ENCODE measurements around the gene LBH.
A peak's percentile ranks its signal among the peaks of the same experiment; 100 is the strongest.

The LBH gene

DNA sequence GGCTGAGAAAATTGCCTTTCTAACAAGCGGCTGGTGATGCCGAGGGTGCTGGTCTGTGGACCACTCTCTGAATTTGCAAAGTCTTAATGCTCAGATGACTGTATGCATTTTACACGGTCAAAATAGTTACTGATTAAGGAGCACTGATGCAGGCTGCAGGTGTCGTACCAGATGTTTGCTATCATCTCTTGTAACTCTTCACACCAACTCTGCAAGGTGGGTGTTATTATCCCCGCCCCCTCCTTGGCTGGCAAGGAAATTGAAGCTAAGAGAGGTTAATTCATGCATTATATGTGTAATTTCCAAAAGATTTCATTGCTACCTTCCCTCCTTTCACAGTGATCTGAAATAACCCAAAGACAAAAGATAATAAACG is 13.0 kb upstream of the LBH start:
- H2AK5ac ChIP-seq (ENCODE audit: low read length), result no peak overlapping the region
- no peak overlapping the region for H3K9ac ChIP-seq (ENCODE audit: low read length)
- H3K79me2 ChIP-seq (ENCODE audit: control insufficient read depth, insufficient read depth, low read length), result no peaks in the 10 kb centered on the region
- H3K56ac ChIP-seq (ENCODE audit: low read length), result no peak overlapping the region
- no peak overlapping the region for H3K4ac ChIP-seq (ENCODE audit: low read depth, low read length)
- no peak overlapping the region for H3K18ac ChIP-seq (ENCODE audit: low read length)
- H2BK5ac ChIP-seq (ENCODE audit: low read length), result no peak overlapping the region
- H3K23ac ChIP-seq (ENCODE audit: low read length), result no peak overlapping the region
- no peaks in the 10 kb centered on the region for H3K4me1 ChIP-seq (ENCODE audit: control insufficient read depth, low read depth, low read length)
- H4K8ac ChIP-seq (ENCODE audit: low read depth, low read length), result no peak overlapping the region
- H2BK120ac ChIP-seq (ENCODE audit: low read depth, low read length), result no peak overlapping the region
- H3K4me2 ChIP-seq (ENCODE audit: low read length), result no peak overlapping the region
- H3K4me3 ChIP-seq (ENCODE audit: low read length), result no peak overlapping the region
- H3K27me3 ChIP-seq (ENCODE audit: insufficient read depth, low read length, poor library complexity), result no peaks in the 10 kb centered on the region
- no peaks in the 10 kb centered on the region for H3K36me3 ChIP-seq (ENCODE audit: control insufficient read depth, insufficient read depth, low read length)
- DNase-seq, result no peak
- H2BK15ac ChIP-seq (replicated peaks; ENCODE audit: low read depth), result no peak overlapping the region
- no peaks in the 10 kb centered on the region for H3K79me1 ChIP-seq (ENCODE audit: low read length)
- no CpG with 5 or more reads among the region's 6 CpGs for WGBS (ENCODE audit: extremely low coverage, insufficient coverage, low lambda C conversion rate)
- H3K27ac ChIP-seq (ENCODE audit: low read depth, low read length), result no peak overlapping the region
- H4K5ac ChIP-seq (ENCODE audit: low read length), result no peak overlapping the region

DNA sequence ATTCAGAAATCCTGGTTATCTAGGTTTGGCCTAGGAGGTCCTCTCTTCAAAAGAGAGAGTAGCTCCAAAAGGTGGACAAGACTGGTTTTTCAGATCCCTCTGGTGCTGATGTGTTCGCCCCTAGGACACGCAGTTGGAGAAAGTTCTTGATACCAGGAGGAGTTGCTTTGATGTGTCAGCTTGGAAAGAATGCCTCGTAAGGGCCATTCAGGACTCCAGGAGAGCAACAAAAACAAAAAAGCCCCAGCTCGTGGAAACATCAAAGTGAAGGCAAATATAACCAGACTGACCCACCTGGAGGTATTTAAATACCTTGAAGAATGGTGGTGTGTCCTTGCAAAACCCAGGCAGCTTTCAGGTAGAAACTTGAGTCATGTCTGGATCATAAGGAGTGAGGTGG is 12.5 kb upstream of the LBH start:
- Histone ChIP-seq H3K4me3 (ENCODE audit: low read length) (no peak overlapping the region), H2BK15ac (replicated peaks; ENCODE audit: low read depth) (no peak overlapping the region), H3K23ac (ENCODE audit: low read length) (no peak overlapping the region), H2BK120ac (ENCODE audit: low read depth, low read length) (no peak overlapping the region), H3K4me2 (ENCODE audit: low read length) (no peak overlapping the region), H3K36me3 (ENCODE audit: control insufficient read depth, insufficient read depth, low read length) (no peaks in the 10 kb centered on the region), H2AK5ac (ENCODE audit: low read length) (no peak overlapping the region), H3K27ac (ENCODE audit: low read depth, low read length) (no peak overlapping the region), H2BK5ac (ENCODE audit: low read length) (no peak overlapping the region), H3K27me3 (ENCODE audit: insufficient read depth, low read length, poor library complexity) (no peaks in the 10 kb centered on the region), H3K79me2 (ENCODE audit: control insufficient read depth, insufficient read depth, low read length) (no peaks in the 10 kb centered on the region), H3K56ac (ENCODE audit: low read length) (no peak overlapping the region), H3K79me1 (ENCODE audit: low read length) (no peaks in the 10 kb centered on the region), H4K8ac (ENCODE audit: low read depth, low read length) (no peak overlapping the region), H4K5ac (ENCODE audit: low read length) (no peak overlapping the region), H3K18ac (ENCODE audit: low read length) (no peak overlapping the region), H3K4me1 (ENCODE audit: control insufficient read depth, low read depth, low read length) (peaks cover 2% of the 10 kb centered on the region), H3K4ac (ENCODE audit: low read depth, low read length) (no peak overlapping the region), H3K9ac (ENCODE audit: low read length) (no peak overlapping the region)
- no CpG with 5 or more reads among the region's 4 CpGs for WGBS (ENCODE audit: extremely low coverage, insufficient coverage, low lambda C conversion rate)
- DNase-seq, result peak; percentile 62

DNA sequence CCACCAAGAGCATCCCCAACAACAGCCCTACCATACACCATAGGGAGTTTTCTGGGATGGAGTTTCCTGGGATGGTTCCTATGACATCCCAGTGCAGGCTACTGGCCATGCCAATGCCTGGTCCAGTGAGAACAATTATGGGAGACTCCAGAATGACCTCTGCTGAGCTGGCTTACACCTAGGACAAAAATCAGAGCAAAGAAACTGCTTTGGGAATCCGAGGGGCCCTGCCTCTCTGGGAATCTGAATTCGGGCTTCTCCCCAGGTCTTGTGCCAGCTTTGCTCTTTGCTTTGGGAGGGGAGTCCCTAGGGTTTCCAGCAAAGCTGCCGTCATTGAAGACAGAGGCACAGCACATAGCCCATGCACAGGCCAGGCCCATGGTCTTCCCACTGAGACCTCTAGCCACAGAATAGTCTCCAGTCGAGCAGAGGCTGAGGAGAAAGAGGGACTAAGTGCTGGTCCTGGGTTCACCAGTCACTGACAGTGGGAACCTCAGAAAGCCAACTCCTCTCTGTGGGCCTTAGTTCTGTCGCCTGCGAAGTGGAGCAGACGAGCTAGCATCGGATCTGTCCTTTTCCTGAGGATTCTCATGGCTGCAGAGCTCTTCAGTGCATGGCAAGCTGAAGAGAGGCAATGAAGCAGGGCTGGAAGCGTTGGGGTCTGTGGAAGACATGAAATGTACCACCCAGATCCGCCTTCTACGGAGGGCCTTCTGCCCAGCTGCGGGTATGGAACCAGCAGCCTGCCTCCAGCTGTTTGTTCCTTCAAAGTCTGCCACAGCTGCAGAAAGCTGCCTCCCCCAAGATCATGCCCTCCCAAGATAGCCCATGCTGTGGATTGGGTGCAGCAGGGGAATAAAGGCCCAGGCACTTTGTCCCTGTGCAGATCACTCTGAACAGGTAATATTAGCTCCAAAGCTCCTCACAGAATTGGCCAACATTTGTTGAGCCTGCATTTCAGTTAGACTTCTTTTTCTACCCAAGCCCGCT is 11.2 kb upstream of the LBH start:
- Histone ChIP-seq H3K79me2 (ENCODE audit: control insufficient read depth, insufficient read depth, low read length) (no peaks in the 10 kb centered on the region), H2AK5ac (ENCODE audit: low read length) (no peak overlapping the region), H3K36me3 (ENCODE audit: control insufficient read depth, insufficient read depth, low read length) (no peaks in the 10 kb centered on the region), H3K23ac (ENCODE audit: low read length) (no peak overlapping the region), H3K4me3 (ENCODE audit: low read length) (no peak overlapping the region), H3K4ac (ENCODE audit: low read depth, low read length) (no peak overlapping the region), H2BK15ac (replicated peaks; ENCODE audit: low read depth) (no peak overlapping the region), H3K4me2 (ENCODE audit: low read length) (no peak overlapping the region), H3K27me3 (ENCODE audit: insufficient read depth, low read length, poor library complexity) (no peaks in the 10 kb centered on the region), H3K27ac (ENCODE audit: low read depth, low read length) (no peak overlapping the region), H3K18ac (ENCODE audit: low read length) (no peak overlapping the region), H3K4me1 (ENCODE audit: control insufficient read depth, low read depth, low read length) (peaks cover 7% of the 10 kb centered on the region), H3K9ac (ENCODE audit: low read length) (no peak overlapping the region), H4K5ac (ENCODE audit: low read length) (no peak overlapping the region), H4K8ac (ENCODE audit: low read depth, low read length) (no peak overlapping the region), H2BK5ac (ENCODE audit: low read length) (no peak overlapping the region), H2BK120ac (ENCODE audit: low read depth, low read length) (no peak overlapping the region), H3K79me1 (ENCODE audit: low read length) (no peaks in the 10 kb centered on the region), H3K56ac (ENCODE audit: low read length) (no peak overlapping the region)
- DNase-seq, result no peak
- WGBS (ENCODE audit: extremely low coverage, insufficient coverage, low lambda C conversion rate), result no CpG with 5 or more reads among the region's 13 CpGs

DNA sequence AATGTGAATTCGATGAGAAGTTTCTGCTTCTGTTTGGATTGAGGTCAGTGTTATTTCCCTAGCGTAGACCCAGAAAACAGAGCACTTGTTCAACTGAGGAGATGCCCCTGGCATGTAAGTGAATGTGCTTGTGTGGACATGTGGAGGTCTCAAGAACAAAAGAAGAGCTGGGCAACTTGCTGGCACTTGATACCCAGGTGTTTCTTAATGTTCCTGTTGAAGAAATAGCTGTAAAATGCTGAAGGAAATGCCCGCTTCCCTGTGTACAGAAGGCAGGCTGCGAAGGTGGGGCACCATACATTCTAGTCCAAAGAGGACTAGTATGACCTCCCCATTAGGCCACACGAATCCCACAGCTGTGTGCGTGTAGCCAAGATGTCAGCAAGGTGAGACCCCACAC is 9.8 kb upstream of the LBH start:
- Histone ChIP-seq H3K36me3 (ENCODE audit: control insufficient read depth, insufficient read depth, low read length) (no peaks in the 10 kb centered on the region), H2BK120ac (ENCODE audit: low read depth, low read length) (no peak overlapping the region), H3K4ac (ENCODE audit: low read depth, low read length) (no peak overlapping the region), H3K27me3 (ENCODE audit: insufficient read depth, low read length, poor library complexity) (no peaks in the 10 kb centered on the region), H3K4me1 (ENCODE audit: control insufficient read depth, low read depth, low read length) (peaks cover 13% of the 10 kb centered on the region), H3K79me1 (ENCODE audit: low read length) (no peaks in the 10 kb centered on the region), H3K9ac (ENCODE audit: low read length) (no peak overlapping the region), H3K4me2 (ENCODE audit: low read length) (no peak overlapping the region), H3K18ac (ENCODE audit: low read length) (no peak overlapping the region), H3K56ac (ENCODE audit: low read length) (no peak overlapping the region), H3K23ac (ENCODE audit: low read length) (no peak overlapping the region), H3K27ac (ENCODE audit: low read depth, low read length) (no peak overlapping the region), H4K5ac (ENCODE audit: low read length) (no peak overlapping the region), H2AK5ac (ENCODE audit: low read length) (no peak overlapping the region), H3K79me2 (ENCODE audit: control insufficient read depth, insufficient read depth, low read length) (no peaks in the 10 kb centered on the region), H2BK5ac (ENCODE audit: low read length) (no peak overlapping the region), H2BK15ac (replicated peaks; ENCODE audit: low read depth) (no peak overlapping the region), H4K8ac (ENCODE audit: low read depth, low read length) (no peak overlapping the region), H3K4me3 (ENCODE audit: low read length) (no peak overlapping the region)
- no peak for DNase-seq
- no CpG with 5 or more reads among the region's 6 CpGs for WGBS (ENCODE audit: extremely low coverage, insufficient coverage, low lambda C conversion rate)

GRCh38 chr2:30222031-30222430 is 9.3 kb upstream of the LBH start:
- no peak overlapping the region for H3K4me2 ChIP-seq (ENCODE audit: low read length)
- no peaks in the 10 kb centered on the region for H3K27me3 ChIP-seq (ENCODE audit: insufficient read depth, low read length, poor library complexity)
- H3K4me3 ChIP-seq (ENCODE audit: low read length), result no peak overlapping the region
- no peaks in the 10 kb centered on the region for H3K36me3 ChIP-seq (ENCODE audit: control insufficient read depth, insufficient read depth, low read length)
- no peak overlapping the region for H3K23ac ChIP-seq (ENCODE audit: low read length)
- H3K79me1 ChIP-seq (ENCODE audit: low read length), result no peaks in the 10 kb centered on the region
- H2BK15ac ChIP-seq (replicated peaks; ENCODE audit: low read depth), result no peak overlapping the region
- H4K8ac ChIP-seq (ENCODE audit: low read depth, low read length), result no peak overlapping the region
- H2BK5ac ChIP-seq (ENCODE audit: low read length), result no peak overlapping the region
- H2BK120ac ChIP-seq (ENCODE audit: low read depth, low read length), result no peak overlapping the region
- peaks cover 13% of the 10 kb centered on the region for H3K4me1 ChIP-seq (ENCODE audit: control insufficient read depth, low read depth, low read length)
- no CpG with 5 or more reads among the region's 2 CpGs for WGBS (ENCODE audit: extremely low coverage, insufficient coverage, low lambda C conversion rate)
- H3K79me2 ChIP-seq (ENCODE audit: control insufficient read depth, insufficient read depth, low read length), result no peaks in the 10 kb centered on the region
- no peak overlapping the region for H3K27ac ChIP-seq (ENCODE audit: low read depth, low read length)
- H3K4ac ChIP-seq (ENCODE audit: low read depth, low read length), result no peak overlapping the region
- H3K18ac ChIP-seq (ENCODE audit: low read length), result no peak overlapping the region
- H4K5ac ChIP-seq (ENCODE audit: low read length), result no peak overlapping the region
- no peak overlapping the region for H2AK5ac ChIP-seq (ENCODE audit: low read length)
- no peak for DNase-seq
- no peak overlapping the region for H3K9ac ChIP-seq (ENCODE audit: low read length)
- no peak overlapping the region for H3K56ac ChIP-seq (ENCODE audit: low read length)
